Caco-2 (cell line): ENCODE data around the gene CERK. TPM values are rescaled to one million over a fixed set of nuclear protein-coding genes. Genes with fewer than 3 reads are reported as not detected.

Experiments
- BruUV-seq: library from RNA; stranded (reverse); fragments of 400-500 nt; replicated peaks from 2 replicates; lab custom pipeline; 2021; lab: Mats Ljungman, UMichigan
- CTCF ChIA-PET: fragments of 300-600 bp; sonication (Branson Sonifier 250); formaldehyde crosslinking; loops from one replicate; lab custom pipeline; 2022; ENCODE audit warnings: antibody characterized with exemption; lab: Charles Lee
- POLR2A ChIA-PET: fragments of 300-600 bp; sonication (Branson Sonifier 250); formaldehyde crosslinking; loops from one replicate; lab custom pipeline; 2022; ENCODE audit warnings: antibody characterized with exemption; lab: Charles Lee
- DNase-seq, 2 experiments: peaks; one replicate each; pipeline versions ENCODE4 v3.0.0 to v3.0.0-alpha.2; 2020 to 2022
- H3K27me3 ChIP-seq: replicated peaks from 2 replicates; pipeline ENCODE4 v1.6.0; 2011; ENCODE audit warnings: low read length; ENCODE audit not compliant: control insufficient read depth, insufficient read depth
- H3K36me3 ChIP-seq: 2 replicates; pipeline ENCODE4 v1.5.1; 2011; ENCODE audit warnings: low read length; ENCODE audit not compliant: control insufficient read depth, insufficient read depth
- H3K4me1 ChIP-seq: fragments of 250-450 bp; sonication (Bioruptor Pico); 2 replicates; pipeline ENCODE4 v1.5.1; 2020; ENCODE audit warnings: mild to moderate bottlenecking
- H3K4me3 ChIP-seq: 2 replicates; pipeline ENCODE4 v1.5.1; 2011; ENCODE audit warnings: low read depth, mild to moderate bottlenecking, control low read depth, low read length
- H3K9me3 ChIP-seq: fragments of 250-450 bp; sonication (Bioruptor Pico); 2 replicates; pipeline ENCODE4 v1.5.1; 2020; ENCODE audit warnings: mild to moderate bottlenecking, moderate library complexity
- H3K27ac Mint-ChIP-seq: one replicate; pipeline ENCODE4 v1.8.0; 2022; ENCODE audit warnings: mixed read lengths; ENCODE audit not compliant: unreplicated experiment
- H3K27me3 Mint-ChIP-seq: one replicate; pipeline ENCODE4 v1.8.0; 2022; ENCODE audit warnings: mixed read lengths; ENCODE audit not compliant: insufficient read depth, unreplicated experiment
- H3K36me3 Mint-ChIP-seq: one replicate; pipeline ENCODE4 v1.8.0; 2022; ENCODE audit warnings: mild to moderate bottlenecking, mixed read lengths; ENCODE audit not compliant: insufficient read depth, unreplicated experiment
- H3K4me1 Mint-ChIP-seq: one replicate; pipeline ENCODE4 v1.8.0; 2022; ENCODE audit warnings: low read depth, mixed read lengths; ENCODE audit not compliant: unreplicated experiment
- H3K4me3 Mint-ChIP-seq: one replicate; pipeline ENCODE4 v1.8.0; 2022; ENCODE audit warnings: mild to moderate bottlenecking, moderate library complexity, mixed read lengths; ENCODE audit not compliant: unreplicated experiment
- H3K9me3 Mint-ChIP-seq: one replicate; pipeline ENCODE4 v1.8.0; 2022; ENCODE audit warnings: mixed read lengths; ENCODE audit not compliant: unreplicated experiment
- intact Hi-C: fragments of 100-400 bp; cut with micrococcal nuclease; formaldehyde crosslinking; loops from one replicate; pipeline ENCODE4 v1.10.0; 2022; ENCODE audit not compliant: unreplicated experiment
- total RNA-seq: library from RNA; stranded (reverse); gene quantifications from 2 replicates; pipeline ENCODE4 v1.2.3, GENCODE V29; 2022
- TF ChIP-seq, protein P1 (sequence below), 2 experiments: fragments of 200-600 bp in 1 of 2; IDR thresholded peaks; 1 replicate in 1 of 2; 2 replicates in 1 of 2; pipeline versions ENCODE4 v1.5.1 to v1.8.0; 2011 to 2022; ENCODE audit warnings: antibody characterized with exemption in 1 of 2, control low read depth in 1 of 2, inconsistent platforms in 1 of 2, low read depth in 1 of 2, low read length in 1 of 2, mild to moderate bottlenecking in 1 of 2, moderate library complexity in 1 of 2; ENCODE audit not compliant: insufficient read depth in 1 of 2, severe bottlenecking in 1 of 2, unreplicated experiment in 1 of 2

The CERK gene
- total RNA-seq, 1 experiment from 2014 or later, result 35.0 TPM

DNA sequence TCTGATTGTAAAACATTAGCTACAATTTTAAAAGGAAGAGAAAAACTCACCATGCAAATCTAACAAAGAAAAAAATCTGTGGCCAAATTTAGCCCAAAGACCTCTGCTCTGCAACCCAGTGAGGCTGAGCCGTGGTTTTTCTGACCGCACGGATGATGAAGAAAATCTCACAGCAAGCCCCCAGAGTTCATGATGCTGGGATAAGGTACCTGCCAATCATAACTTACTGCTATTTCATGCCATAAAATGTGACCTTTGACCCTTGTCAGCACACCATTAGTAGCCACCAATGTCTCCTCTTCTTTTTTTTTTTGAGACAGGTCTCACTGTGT lies 11.1 kb downstream of the CERK start:
- TF ChIP-seq, protein P1, sequence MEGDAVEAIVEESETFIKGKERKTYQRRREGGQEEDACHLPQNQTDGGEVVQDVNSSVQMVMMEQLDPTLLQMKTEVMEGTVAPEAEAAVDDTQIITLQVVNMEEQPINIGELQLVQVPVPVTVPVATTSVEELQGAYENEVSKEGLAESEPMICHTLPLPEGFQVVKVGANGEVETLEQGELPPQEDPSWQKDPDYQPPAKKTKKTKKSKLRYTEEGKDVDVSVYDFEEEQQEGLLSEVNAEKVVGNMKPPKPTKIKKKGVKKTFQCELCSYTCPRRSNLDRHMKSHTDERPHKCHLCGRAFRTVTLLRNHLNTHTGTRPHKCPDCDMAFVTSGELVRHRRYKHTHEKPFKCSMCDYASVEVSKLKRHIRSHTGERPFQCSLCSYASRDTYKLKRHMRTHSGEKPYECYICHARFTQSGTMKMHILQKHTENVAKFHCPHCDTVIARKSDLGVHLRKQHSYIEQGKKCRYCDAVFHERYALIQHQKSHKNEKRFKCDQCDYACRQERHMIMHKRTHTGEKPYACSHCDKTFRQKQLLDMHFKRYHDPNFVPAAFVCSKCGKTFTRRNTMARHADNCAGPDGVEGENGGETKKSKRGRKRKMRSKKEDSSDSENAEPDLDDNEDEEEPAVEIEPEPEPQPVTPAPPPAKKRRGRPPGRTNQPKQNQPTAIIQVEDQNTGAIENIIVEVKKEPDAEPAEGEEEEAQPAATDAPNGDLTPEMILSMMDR (IDR thresholded peaks at IDR 0.05; ENCODE audit: insufficient read depth in 1 of 2, low read depth in 1 of 2, low read length in 1 of 2, severe bottlenecking in 1 of 2, unreplicated experiment in 1 of 2), result no peak
- Histone ChIP-seq H3K4me1 (no peaks in the 10 kb centered on the region), H3K4me3 (no peak overlapping the region), H3K36me3 (no peaks in the 10 kb centered on the region), H3K9me3 (no peaks in the 10 kb centered on the region), H3K27me3 (no peaks in the 10 kb centered on the region)
- POLR2A ChIA-PET, result no interaction called here
- Mint-ChIP-seq H3K27me3 (no peaks in the 10 kb centered on the region), H3K36me3 (peaks cover 18% of the 10 kb centered on the region), H3K9me3 (no peaks in the 10 kb centered on the region), H3K4me1 (peaks cover 14% of the 10 kb centered on the region), H3K4me3 (no peak overlapping the region), H3K27ac (no peak overlapping the region)
- intact Hi-C loops, result no loop called here
- BruUV-seq, result no TSS peak
- CTCF ChIA-PET, result no interaction called here
- no peak for DNase-seq

GRCh38 chr22:46726066-46726985 lies 11.7 kb downstream of the CERK start:
- Histone ChIP-seq H3K27me3 (no peaks in the 10 kb centered on the region), H3K4me3 (no peak overlapping the region), H3K36me3 (no peaks in the 10 kb centered on the region), H3K9me3 (no peaks in the 10 kb centered on the region), H3K4me1 (no peaks in the 10 kb centered on the region)
- Mint-ChIP-seq H3K27me3 (no peaks in the 10 kb centered on the region), H3K4me1 (peaks cover 10% of the 10 kb centered on the region), H3K27ac (no peak overlapping the region), H3K9me3 (no peaks in the 10 kb centered on the region), H3K4me3 (no peak overlapping the region), H3K36me3 (peaks cover 18% of the 10 kb centered on the region)
- BruUV-seq, result no TSS peak
- DNase-seq, result no peak
- ChIA-PET POLR2A (no interaction called here), CTCF (no interaction called here)
- TF ChIP-seq, protein P1 (IDR thresholded peaks at IDR 0.05; ENCODE audit: insufficient read depth in 1 of 2, low read depth in 1 of 2, low read length in 1 of 2, severe bottlenecking in 1 of 2, unreplicated experiment in 1 of 2), result no peak
- intact Hi-C loops, result no loop called here

DNA sequence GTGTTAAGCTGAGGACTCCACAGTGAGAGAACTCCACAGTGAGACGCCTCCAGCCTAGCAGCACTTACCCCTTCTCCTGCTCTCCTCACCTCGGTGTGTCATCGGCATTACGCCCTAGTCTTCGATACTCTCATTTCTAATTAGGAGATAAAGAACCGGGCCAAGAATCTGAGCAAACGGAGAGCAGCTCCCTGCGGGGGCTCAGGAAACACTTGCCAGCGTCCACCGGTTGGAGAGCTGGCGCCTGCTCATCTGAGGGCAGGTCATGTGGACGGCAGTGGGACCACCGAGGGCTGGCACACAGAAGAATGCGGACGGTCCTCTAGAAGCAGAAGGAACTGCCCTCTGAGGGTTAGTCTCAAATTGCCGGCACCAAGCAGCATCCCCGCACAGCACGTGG lies 13.0 kb downstream of the CERK start:
- no peak for DNase-seq
- ChIA-PET CTCF (no interaction called here), POLR2A (no interaction called here)
- H3K4me3 ChIP-seq, result no peak overlapping the region
- H3K36me3 Mint-ChIP-seq, result peaks cover 18% of the 10 kb centered on the region
- H3K4me1 Mint-ChIP-seq, result peaks cover 8% of the 10 kb centered on the region
- intact Hi-C loops, result no loop called here
- no peaks in the 10 kb centered on the region for H3K27me3 Mint-ChIP-seq
- H3K4me3 Mint-ChIP-seq, result no peak overlapping the region
- H3K9me3 Mint-ChIP-seq, result no peaks in the 10 kb centered on the region
- BruUV-seq, result no TSS peak
- TF ChIP-seq, protein P1 (IDR thresholded peaks at IDR 0.05; ENCODE audit: insufficient read depth in 1 of 2, low read depth in 1 of 2, low read length in 1 of 2, severe bottlenecking in 1 of 2, unreplicated experiment in 1 of 2), result no peak
- H3K4me1 ChIP-seq, result no peaks in the 10 kb centered on the region
- H3K9me3 ChIP-seq, result no peaks in the 10 kb centered on the region
- H3K27ac Mint-ChIP-seq, result no peak overlapping the region
- H3K36me3 ChIP-seq, result no peaks in the 10 kb centered on the region
- H3K27me3 ChIP-seq, result no peaks in the 10 kb centered on the region
